Astrocyte (in vitro differentiated cells and primary cell): ENCODE results near the gene COL6A1.

ENCODE experiments used
- CTCF ChIP-seq: IDR thresholded peaks from 2 replicates; pipeline ENCODE4 v1.5.1; 2011; ENCODE audit warnings: low read depth, mild to moderate bottlenecking, inconsistent platforms, low read length, moderate library complexity; ENCODE audit not compliant: insufficient read depth
- EZH2 ChIP-seq: IDR thresholded peaks from 2 replicates; pipeline ENCODE4 v1.6.1; 2012; ENCODE audit warnings: mild to moderate bottlenecking, low read length, inconsistent platforms; ENCODE audit not compliant: insufficient read depth

- TF ChIP-seq CTCF (no peak), EZH2 (no peak)
These were observed 32.9 kb upstream of the COL6A1 start for GRCh38 chr21:45948576-45949141.
